HCT116 (cell line): ENCODE measurements around the gene TRMT1. TPM values are rescaled to one million over a fixed set of nuclear protein-coding genes. Genes with fewer than 3 reads are reported as not detected.
A peak's percentile ranks its signal among the peaks of the same experiment; 100 is the strongest.

Experiments used
- ATAC-seq: fragments of 200-7000 bp; cut with Tn5 transposase; 2 replicates; pipeline ENCODE4 v1.9.1; 2020; ENCODE audit warnings: mild to moderate bottlenecking, moderate library complexity
- BruUV-seq: library from RNA; stranded (reverse); fragments of 400-500 nt; replicated peaks from 2 replicates; lab custom pipeline; 2021; lab: Mats Ljungman, UMichigan
- CTCF ChIA-PET: fragments of 300-600 bp; sonication (Branson Sonifier 250); formaldehyde crosslinking; loops from one replicate; lab custom pipeline; 2021; ENCODE audit warnings: antibody characterized with exemption; lab: Charles Lee
- POLR2A ChIA-PET: fragments of 300-600, 350-600 bp; sonication (Branson Sonifier 250); formaldehyde crosslinking; loops from one replicate; lab custom pipeline; 2021; ENCODE audit warnings: antibody characterized with exemption; lab: Charles Lee
- RAD21 ChIA-PET, 2 experiments: fragments of 300-600 bp; sonication (Branson Sonifier 250); formaldehyde crosslinking; loops; one replicate each; lab custom pipeline; 2023; ENCODE audit warnings: low total read pairs in 2 of 2; ENCODE audit not compliant: uncharacterized antibody in 2 of 2, unreplicated experiment in 2 of 2, low non-redundant PET in 1 of 2; lab: Charles Lee
- DNase-seq: peaks from one replicate; pipeline ENCODE4 v3.0.0-alpha.2; 2010; ENCODE audit warnings: low read depth, low spot score
- H2AFZ ChIP-seq: fragments of 200-600 bp; shearing (Covaris generic), sonication (generic); 2 replicates; pipeline ENCODE4 v1.6.1; 2017; ENCODE audit warnings: low read depth, mixed run types, mixed read lengths, antibody characterized with exemption, low read length; ENCODE audit not compliant: poor library complexity, severe bottlenecking
- H3K27ac ChIP-seq: 2 replicates; pipeline ENCODE4 v1.5.1; 2012; ENCODE audit warnings: low read depth, low read length
- H3K27me3 ChIP-seq: fragments of 200-600 bp; sonication (generic); 2 replicates; pipeline ENCODE4 v1.6.1; 2016; ENCODE audit warnings: mixed run types, low read length, mixed read lengths; ENCODE audit not compliant: insufficient read depth
- H3K36me3 ChIP-seq, 2 experiments: fragments of 200-500 bp in 1 of 2; fragments of 200-600 bp in 1 of 2; sonication (Bioruptor generic) in 1 of 2; sonication (generic) in 1 of 2; 2 replicates each; pipeline versions ENCODE4 v1.5.1 to v1.6.1; 2014 to 2016; ENCODE audit warnings: low read length in 2 of 2, inconsistent platforms in 1 of 2, mixed read lengths in 1 of 2, mixed run types in 1 of 2; ENCODE audit not compliant: insufficient read depth in 2 of 2, control insufficient read depth in 1 of 2
- H3K4me1 ChIP-seq, 2 experiments: fragments of 200-600 bp in 1 of 2; sonication (generic) in 1 of 2; 2 replicates each; pipeline versions ENCODE4 v1.5.1 to v1.6.1; 2012 to 2017; ENCODE audit warnings: low read length in 2 of 2, inconsistent platforms in 1 of 2, mild to moderate bottlenecking in 1 of 2, mixed read lengths in 1 of 2, mixed run types in 1 of 2, moderate library complexity in 1 of 2; ENCODE audit not compliant: insufficient read depth in 2 of 2, control insufficient read depth in 1 of 2
- H3K4me2 ChIP-seq: fragments of 200-600 bp; sonication (generic); 2 replicates; pipeline ENCODE4 v1.6.1; 2017; ENCODE audit warnings: mixed run types, low read length, mixed read lengths
- H3K4me3 ChIP-seq, 2 experiments: fragments of 200-600 bp in 1 of 2; sonication (generic) in 1 of 2; replicated peaks in 1 of 2; 2 replicates each; pipeline ENCODE4 v1.5.1; 2011 to 2016; ENCODE audit warnings: low read length in 2 of 2, control low read depth in 1 of 2, low read depth in 1 of 2, mild to moderate bottlenecking in 1 of 2, mixed read lengths in 1 of 2, mixed run types in 1 of 2
- H3K79me2 ChIP-seq: fragments of 200-600 bp; sonication (generic); 2 replicates; pipeline ENCODE4 v1.6.1; 2017; ENCODE audit warnings: mild to moderate bottlenecking, mixed run types, low read length, moderate library complexity, mixed read lengths; ENCODE audit not compliant: insufficient read depth
- H3K9ac ChIP-seq: fragments of 200-600 bp; sonication (generic); 2 replicates; pipeline ENCODE4 v1.6.1; 2016; ENCODE audit warnings: low read length, mixed read lengths
- H3K9me2 ChIP-seq: fragments of 200-600 bp; sonication (generic), shearing (Covaris generic); 2 replicates; pipeline ENCODE4 v1.6.1; 2017; ENCODE audit warnings: mixed run types, mild to moderate bottlenecking, moderate library complexity; ENCODE audit not compliant: insufficient read depth
- H3K9me3 ChIP-seq, 2 experiments: fragments of 200-500 bp in 1 of 2; fragments of 200-600 bp in 1 of 2; sonication (Bioruptor generic) in 1 of 2; sonication (generic) in 1 of 2; 2 replicates each; pipeline ENCODE4 v1.6.1; 2014 to 2017; ENCODE audit warnings: low read length in 2 of 2, mixed read lengths in 2 of 2, inconsistent platforms in 1 of 2, low read depth in 1 of 2, mild to moderate bottlenecking in 1 of 2, mixed run types in 1 of 2, moderate library complexity in 1 of 2; ENCODE audit not compliant: control insufficient read depth in 1 of 2, insufficient read depth in 1 of 2
- H4K20me1 ChIP-seq: fragments of 200-600 bp; sonication (generic), shearing (Covaris generic); 2 replicates; pipeline ENCODE4 v1.6.1; 2017; ENCODE audit warnings: mixed run types, mild to moderate bottlenecking, moderate library complexity; ENCODE audit not compliant: insufficient read depth
- POLR2A ChIP-seq: IDR thresholded peaks from 2 replicates; pipeline ENCODE4 v1.7.0; 2011; ENCODE audit warnings: borderline replicate concordance; ENCODE audit not compliant: insufficient read depth, insufficient read length; ENCODE audit errors: extremely low read depth
- POLR2AphosphoS5 ChIP-seq: IDR thresholded peaks from 2 replicates; pipeline ENCODE4 v1.6.1; 2011; ENCODE audit warnings: mild to moderate bottlenecking, low read depth, low read length, moderate library complexity
- RAD21 ChIP-seq: IDR thresholded peaks from 2 replicates; pipeline ENCODE4 v1.6.1; 2012; ENCODE audit warnings: low read depth, mild to moderate bottlenecking
- SP1 ChIP-seq: IDR thresholded peaks from 2 replicates; pipeline ENCODE4 v1.6.1; 2012; ENCODE audit warnings: low read depth
- YY1 ChIP-seq: IDR thresholded peaks from 2 replicates; pipeline ENCODE4 v1.6.1; 2011; ENCODE audit warnings: low read length, low read depth, moderate library complexity, mild to moderate bottlenecking; ENCODE audit not compliant: insufficient replicate concordance; ENCODE audit errors: extremely low read depth
- ZFX ChIP-seq: fragments of 450-650 bp; IDR thresholded peaks from 2 replicates; pipeline ENCODE4 v1.6.1; 2017
- ZNF274 ChIP-seq: fragments of 200-500 bp; sonication (Bioruptor generic); IDR thresholded peaks from 2 replicates; pipeline ENCODE4 v1.6.1; 2014; ENCODE audit warnings: mild to moderate bottlenecking, low read depth, low read length, inconsistent platforms
- intact Hi-C: fragments of 100-400 bp; cut with micrococcal nuclease; formaldehyde crosslinking; loops from 2 replicates; pipeline ENCODE4 v1.10.0; 2022
- total RNA-seq: library from RNA; stranded (reverse); gene quantifications from one replicate; pipeline ENCODE4 v1.2.1, GENCODE V29; 2021; ENCODE audit not compliant: unreplicated experiment
- TF ChIP-seq, protein P1 (sequence below): IDR thresholded peaks from 2 replicates; pipeline ENCODE4 v1.6.1; 2012
- TF ChIP-seq, protein P2 (sequence below): IDR thresholded peaks from 2 replicates; pipeline ENCODE4 v1.6.1; 2012; ENCODE audit warnings: low read depth

The TRMT1 gene
- total RNA-seq, 1 experiment from 2014 or later = 84.4 TPM

DNA sequence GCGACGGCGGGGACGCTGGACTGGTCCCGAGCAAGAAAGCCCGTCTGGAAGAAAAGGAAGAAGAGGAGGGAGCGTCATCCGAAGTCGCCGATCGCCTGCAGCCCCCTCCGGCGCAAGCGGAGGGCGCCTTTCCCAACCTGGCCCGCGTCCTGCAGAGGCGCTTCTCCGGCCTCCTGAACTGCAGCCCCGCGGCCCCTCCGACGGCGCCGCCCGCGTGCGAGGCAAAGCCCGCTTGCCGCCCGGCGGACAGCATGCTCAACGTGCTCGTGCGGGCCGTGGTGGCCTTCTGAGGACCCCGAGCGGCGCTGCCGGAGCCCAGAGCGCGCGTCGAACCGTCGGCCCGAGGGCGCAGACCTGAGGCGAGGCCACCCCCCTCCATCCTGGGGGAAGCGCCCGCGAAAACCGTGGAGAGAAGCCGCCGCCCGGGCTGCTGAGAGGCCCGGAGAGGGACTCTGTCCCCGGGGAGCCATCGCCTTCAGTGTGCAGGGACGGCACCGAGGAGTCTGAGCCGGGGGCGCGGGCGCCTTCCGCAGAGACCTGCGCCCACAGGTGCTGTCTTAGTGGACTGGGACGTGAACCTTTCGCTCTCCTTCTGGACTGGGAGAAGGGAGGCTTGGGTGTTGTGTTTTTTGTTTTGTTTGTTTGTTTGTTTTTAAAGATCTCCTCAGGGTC lies 37.2 kb upstream of the TRMT1 start:
- H3K4me1 ChIP-seq = peaks cover 25 to 65% of the 10 kb centered on the region in 2 experiments
- H3K79me2 ChIP-seq = peaks cover 47% of the 10 kb centered on the region
- H3K9ac ChIP-seq = peak overlapping the region; percentile 96
- TF ChIP-seq, protein P1, sequence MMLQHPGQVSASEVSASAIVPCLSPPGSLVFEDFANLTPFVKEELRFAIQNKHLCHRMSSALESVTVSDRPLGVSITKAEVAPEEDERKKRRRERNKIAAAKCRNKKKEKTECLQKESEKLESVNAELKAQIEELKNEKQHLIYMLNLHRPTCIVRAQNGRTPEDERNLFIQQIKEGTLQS = no peak
- TF ChIP-seq, protein P2, sequence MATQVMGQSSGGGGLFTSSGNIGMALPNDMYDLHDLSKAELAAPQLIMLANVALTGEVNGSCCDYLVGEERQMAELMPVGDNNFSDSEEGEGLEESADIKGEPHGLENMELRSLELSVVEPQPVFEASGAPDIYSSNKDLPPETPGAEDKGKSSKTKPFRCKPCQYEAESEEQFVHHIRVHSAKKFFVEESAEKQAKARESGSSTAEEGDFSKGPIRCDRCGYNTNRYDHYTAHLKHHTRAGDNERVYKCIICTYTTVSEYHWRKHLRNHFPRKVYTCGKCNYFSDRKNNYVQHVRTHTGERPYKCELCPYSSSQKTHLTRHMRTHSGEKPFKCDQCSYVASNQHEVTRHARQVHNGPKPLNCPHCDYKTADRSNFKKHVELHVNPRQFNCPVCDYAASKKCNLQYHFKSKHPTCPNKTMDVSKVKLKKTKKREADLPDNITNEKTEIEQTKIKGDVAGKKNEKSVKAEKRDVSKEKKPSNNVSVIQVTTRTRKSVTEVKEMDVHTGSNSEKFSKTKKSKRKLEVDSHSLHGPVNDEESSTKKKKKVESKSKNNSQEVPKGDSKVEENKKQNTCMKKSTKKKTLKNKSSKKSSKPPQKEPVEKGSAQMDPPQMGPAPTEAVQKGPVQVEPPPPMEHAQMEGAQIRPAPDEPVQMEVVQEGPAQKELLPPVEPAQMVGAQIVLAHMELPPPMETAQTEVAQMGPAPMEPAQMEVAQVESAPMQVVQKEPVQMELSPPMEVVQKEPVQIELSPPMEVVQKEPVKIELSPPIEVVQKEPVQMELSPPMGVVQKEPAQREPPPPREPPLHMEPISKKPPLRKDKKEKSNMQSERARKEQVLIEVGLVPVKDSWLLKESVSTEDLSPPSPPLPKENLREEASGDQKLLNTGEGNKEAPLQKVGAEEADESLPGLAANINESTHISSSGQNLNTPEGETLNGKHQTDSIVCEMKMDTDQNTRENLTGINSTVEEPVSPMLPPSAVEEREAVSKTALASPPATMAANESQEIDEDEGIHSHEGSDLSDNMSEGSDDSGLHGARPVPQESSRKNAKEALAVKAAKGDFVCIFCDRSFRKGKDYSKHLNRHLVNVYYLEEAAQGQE = no peak
- TF ChIP-seq POLR2AphosphoS5 = peak; percentile 72
- peak; percentile 28 for TF ChIP-seq POLR2A
- TF ChIP-seq RAD21 = no peak
- no peak for TF ChIP-seq SP1
- no peak for TF ChIP-seq ZNF274
- TF ChIP-seq YY1 = no peak
- peak; percentile 25; the same call in 1 of the 2 replicates for TF ChIP-seq ZFX
- ChIA-PET RAD21 (no interaction called here), POLR2A (interaction anchor here (0.6 to 4.6 kb wide), 10 partner anchors 10 to 217 kb away, joined by 3 to 63 read pairs (median 11); partner anchors contain the start of gene NACC1), CTCF (no interaction called here)
- intact Hi-C loops = loop anchor here (2.0 to 5.0 kb wide), 3 partner anchors 37 to 694 kb away; no protein-coding TSS in a partner anchor
- peak overlapping the region; percentile 100 for H3K4me2 ChIP-seq
- H3K9me2 ChIP-seq = no peaks in the 10 kb centered on the region
- H3K36me3 ChIP-seq = peaks cover 0 to 12% of the 10 kb centered on the region in 2 experiments; a peak in 2 of 4 replicates
- peaks cover 12% of the 10 kb centered on the region; the same call in 1 of the 2 replicates for H4K20me1 ChIP-seq
- H3K27me3 ChIP-seq = no peaks in the 10 kb centered on the region
- ATAC-seq (no peak), DNase-seq (no peak)
- no TSS peak for BruUV-seq
- no peaks in the 10 kb centered on the region for H3K9me3 ChIP-seq
- no peak overlapping the region for H2AFZ ChIP-seq
- H3K4me3 ChIP-seq = peak overlapping the region; percentile 81 to 94
- H3K27ac ChIP-seq = peak overlapping the region; percentile 99
